HG03103 (cell line): ENCODE results near the gene GAS2.
A peak's percentile ranks its signal among the peaks of the same experiment; 100 is the strongest.

Experiments used
- ATAC-seq: cut with Tn5 transposase; IDR thresholded peaks from one replicate; pipeline ENCODE4 v1.9.1; 2021; ENCODE audit warnings: low read depth; ENCODE audit not compliant: unreplicated experiment

GAS2 gene

GRCh38 chr11:22720457-22720856, 54.0 kb downstream of the GAS2 start:
- ATAC-seq, result no peak

DNA sequence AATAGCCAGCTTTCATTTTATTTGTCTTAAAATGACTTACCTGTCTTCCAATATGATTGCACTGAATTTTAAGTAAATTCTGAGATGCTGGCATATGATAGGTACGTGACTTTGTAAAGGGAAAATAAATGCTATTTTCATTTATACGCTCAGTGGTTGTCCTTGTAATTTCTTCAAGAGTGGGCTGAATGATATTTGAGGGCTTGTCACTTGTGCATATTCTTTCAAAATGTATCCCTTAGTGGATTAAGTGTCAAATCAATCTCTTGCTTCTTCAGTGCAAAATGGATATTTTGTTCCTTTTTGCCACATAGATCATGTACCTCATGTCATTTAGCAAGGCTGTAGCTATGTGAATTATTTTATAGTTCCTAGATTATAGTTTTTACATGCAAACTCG, 56.9 kb downstream of the GAS2 start:
- no peak for ATAC-seq

DNA sequence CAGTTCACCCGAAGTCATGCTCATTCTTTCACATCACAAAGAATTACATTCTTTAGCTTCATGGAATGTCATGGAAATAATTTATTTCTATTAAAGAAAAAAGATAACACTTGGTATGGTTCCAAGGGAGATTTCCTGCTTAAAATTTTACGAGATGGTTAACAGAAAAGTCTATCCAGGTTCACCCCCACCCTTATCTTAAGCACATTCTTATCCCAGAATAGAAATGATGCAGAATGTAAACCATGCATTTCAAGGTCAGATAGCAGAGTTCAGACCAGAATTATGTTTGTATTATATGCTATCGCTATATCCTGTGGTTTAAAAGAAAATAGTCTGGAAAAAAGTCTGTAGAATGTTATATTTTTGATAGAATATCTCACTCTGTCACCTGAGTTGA, 58.7 kb downstream of the GAS2 start:
- ATAC-seq, result no peak

- ATAC-seq, result no peak
Observed at GRCh38 chr11:22728600-22729389, 62.4 kb downstream of the GAS2 start.

DNA sequence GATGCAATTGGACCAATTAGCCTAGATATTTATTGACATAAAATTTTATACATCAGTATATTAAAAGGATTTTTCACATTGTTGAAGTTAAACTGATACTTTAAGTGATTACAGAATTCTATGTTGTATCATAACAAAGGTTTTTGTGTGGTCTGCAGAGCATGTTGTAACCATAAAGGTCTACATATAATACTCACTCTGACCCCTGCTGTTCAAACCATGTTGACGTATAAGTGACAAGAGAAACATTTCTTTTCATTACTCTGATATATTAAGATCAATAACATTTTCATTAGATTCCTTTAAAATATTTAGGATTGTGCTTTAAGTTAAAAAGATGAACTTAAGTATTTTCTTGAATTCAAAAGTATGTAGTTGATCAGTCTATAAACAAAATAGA, 63.9 kb downstream of the GAS2 start:
- peak; percentile 78 for ATAC-seq

GRCh38 chr11:22732588-22732987, 66.2 kb downstream of the GAS2 start:
- no peak for ATAC-seq

- ATAC-seq, result no peak
Observed at GRCh38 chr11:22733475-22734248, 67.3 kb downstream of the GAS2 start.

GRCh38 chr11:22734628-22735345, 68.4 kb downstream of the GAS2 start:
- no peak for ATAC-seq

GRCh38 chr11:22742157-22742613, 75.8 kb downstream of the GAS2 start:
- no peak for ATAC-seq

DNA sequence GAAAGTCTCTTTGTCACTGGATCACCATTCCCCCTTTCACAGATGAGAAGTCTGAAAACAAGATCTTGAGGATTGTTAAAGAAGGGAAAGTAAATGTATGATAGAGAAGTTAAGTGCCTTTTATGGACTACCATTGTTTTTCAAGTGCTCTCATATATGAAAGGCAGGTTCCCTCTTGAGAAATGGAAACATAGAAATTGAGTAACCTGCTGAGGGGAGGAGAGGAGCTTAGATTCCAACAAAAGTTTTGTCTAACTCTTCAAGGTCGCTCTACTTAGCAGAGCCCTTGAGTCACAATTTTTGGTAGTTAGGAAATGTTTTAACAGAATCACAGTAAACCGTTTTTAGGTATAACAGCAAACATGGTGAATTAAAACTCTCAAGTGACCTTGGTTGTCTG, 83.1 kb downstream of the GAS2 start:
- no peak for ATAC-seq

- ATAC-seq, result peak; percentile 47
Observed at GRCh38 chr11:22752908-22753310, 86.5 kb downstream of the GAS2 start.

GRCh38 chr11:22753416-22753815, 87.0 kb downstream of the GAS2 start:
- ATAC-seq, result no peak

DNA sequence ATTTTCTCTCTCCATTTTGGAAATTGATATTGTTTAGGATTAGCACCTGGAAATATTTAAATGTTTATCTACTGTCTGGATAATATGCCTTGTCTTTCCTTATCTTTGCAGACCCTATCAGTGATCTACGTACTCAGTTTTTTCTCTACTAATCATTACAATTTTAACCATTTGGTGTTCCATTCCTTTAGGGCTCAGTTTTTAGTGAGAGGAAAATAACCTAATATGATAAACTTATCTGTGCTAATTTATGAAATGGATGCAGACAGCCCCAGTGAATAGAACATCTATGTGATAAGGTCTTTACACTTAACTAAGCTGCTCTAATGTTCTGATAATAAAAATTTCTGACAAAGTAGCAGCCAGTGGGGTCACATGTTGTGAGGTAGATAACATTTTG, 94.7 kb downstream of the GAS2 start:
- no peak for ATAC-seq

DNA sequence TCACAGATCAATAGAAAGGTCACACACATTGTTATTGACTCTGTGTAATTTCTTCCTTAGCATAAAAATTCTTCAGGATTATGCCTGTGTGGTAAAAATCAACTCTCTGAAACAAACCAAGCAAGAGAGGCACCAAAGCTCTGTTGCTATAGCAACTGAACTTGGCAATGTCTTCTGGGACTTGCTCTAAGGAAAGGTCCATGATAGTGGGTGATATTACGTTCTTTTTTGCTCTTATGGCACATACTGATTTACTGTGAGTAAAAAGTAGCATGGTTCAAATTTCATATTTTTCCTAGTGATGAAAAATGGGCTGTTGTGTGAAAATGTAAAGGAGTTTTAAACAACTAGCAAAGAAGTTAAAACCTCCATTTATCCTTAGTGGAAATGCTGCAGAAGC, 96.8 kb downstream of the GAS2 start:
- no peak for ATAC-seq

DNA sequence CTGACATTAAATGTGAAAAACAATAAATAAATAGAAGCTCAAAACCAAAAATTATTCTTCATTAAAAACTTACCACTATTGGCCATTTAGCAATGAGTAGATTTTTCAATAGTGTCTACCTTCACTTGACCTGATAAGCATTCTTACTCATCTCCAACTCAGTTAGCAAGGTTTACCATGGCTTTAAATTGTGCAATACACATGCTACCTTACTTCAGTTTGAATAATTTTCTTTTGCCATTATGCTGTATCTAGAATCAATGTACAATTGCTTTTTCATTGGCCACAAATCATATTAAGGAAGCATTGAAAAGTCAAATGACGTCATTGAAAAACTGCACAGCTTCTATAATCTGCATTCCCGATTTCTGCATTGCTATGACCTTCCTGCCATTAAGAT, 98.3 kb downstream of the GAS2 start:
- no peak for ATAC-seq

DNA sequence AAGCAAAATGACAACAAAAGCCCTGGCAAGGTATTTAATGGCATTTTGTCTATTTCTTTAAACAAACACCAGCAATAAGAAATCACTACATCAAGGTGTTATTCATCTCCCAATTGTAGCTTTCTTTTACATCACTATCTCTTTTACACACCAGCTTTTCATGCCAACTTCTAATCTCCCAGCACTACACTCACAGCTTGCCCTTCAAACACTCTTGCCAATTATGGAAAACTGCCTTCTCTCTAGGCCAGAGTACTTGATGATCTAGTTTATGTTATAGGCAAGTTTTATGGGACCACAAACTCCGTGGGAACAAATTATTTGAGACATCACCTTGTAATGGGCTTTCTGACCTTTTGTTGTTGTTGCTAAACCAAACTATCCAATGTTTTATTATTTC, 101.9 kb downstream of the GAS2 start:
- no peak for ATAC-seq

GRCh38 chr11:22769081-22769480, 102.7 kb downstream of the GAS2 start:
- ATAC-seq, result no peak

DNA sequence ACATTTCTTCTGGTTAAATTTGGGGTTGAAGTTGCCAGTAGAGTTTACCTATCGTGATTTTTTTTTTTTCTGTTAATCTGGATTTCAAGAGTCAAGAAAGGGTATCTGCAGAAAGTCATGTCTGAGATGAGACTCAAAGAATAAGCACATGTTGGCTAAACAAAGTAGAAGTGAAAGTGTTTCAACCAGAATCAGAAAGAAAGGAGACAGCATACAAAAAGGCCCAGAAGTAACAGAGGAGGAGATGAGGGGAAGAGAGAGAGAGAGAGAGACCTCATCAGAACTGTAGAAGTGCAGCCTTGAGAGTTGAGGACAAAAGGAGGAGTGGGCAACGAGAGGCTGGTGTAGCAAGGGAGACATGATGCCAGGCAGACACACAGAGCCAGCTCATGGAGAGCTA, 108.3 kb downstream of the GAS2 start:
- no peak for ATAC-seq

DNA sequence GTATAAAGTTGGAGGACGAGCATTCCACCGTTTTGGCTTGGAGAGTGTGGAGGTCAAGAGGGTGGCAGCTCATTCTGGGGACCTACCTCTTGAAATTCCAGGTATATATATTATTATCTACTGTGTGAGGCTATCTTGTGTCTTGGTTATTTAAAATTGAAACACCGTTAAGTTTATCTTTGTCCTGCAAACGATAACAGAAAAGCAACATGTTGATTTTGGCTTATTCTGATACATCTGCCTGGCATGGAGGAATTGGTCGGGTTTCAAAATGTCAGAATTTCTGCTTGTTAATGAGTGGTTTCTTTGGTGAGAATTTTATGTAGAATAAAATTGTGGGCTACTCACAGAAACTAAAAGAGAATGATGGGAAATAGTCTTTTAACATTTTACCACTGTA, 108.8 kb downstream of the GAS2 start:
- ATAC-seq, result no peak

- no peak for ATAC-seq
Observed at GRCh38 chr11:22778642-22779041, 112.2 kb downstream of the GAS2 start.

DNA sequence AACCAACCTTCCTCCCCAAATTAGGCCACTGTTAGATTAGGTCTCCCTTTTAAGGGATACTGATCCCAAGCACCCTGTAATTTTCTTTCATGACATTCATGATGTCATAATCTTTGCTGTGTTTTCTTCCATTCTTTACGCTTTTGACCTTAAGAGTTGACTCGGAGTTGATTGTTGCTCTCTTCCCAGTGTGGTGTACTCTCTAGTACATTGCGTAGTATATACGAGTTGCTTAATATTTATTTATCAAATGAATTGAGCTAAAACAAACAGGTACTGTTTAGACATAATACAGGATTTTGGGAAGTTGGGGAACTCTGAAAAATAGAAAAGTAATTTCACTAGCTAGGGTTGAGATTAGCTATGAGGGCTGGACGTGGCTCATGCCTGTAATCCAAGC, 113.4 kb downstream of the GAS2 start:
- ATAC-seq, result no peak
